ENCODE data around the gene KCNG1. TPM values are rescaled to one million over a fixed set of nuclear protein-coding genes. Genes with fewer than 3 reads are reported as not detected.

The KCNG1 gene
- total RNA-seq, 2 experiments from 2014 or later, result 2.5 to 2.8 TPM

DNA sequence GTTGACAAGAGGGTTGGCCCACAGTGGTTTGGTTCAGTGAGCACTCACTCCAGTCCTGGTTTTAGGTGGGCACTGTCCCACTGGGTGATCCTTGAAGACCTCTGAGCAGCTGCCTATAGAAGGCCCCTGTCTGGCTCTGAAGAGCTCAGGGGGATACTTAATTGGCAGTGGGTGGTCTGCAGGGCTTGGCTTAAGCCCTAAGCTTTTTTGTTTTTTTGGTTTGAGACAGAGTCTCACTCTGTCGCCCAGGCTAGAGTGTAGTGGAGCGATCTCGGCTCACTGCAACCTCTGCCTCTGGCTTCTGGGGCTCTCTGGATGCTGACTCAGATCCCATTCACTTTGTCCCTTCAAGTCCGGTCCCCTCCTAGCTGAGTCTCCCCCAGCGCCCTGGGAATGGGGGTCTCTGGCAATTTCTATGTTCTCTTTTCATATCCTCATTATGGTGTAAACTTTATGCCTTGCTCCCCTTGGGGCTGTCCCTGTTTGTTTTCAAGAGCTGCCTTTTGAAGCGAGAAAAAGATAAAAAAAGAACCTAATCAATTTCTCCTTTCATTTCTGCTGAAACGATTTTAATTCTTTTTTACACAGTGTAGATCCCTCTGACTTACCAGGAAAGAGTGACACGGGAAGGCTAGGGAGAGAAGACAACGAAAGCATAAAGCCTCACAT, 12.2 kb upstream of the KCNG1 start:
- H3K9me3 Mint-ChIP-seq (ENCODE audit: low read depth), result peaks cover 5% of the 10 kb centered on the region
- no peak overlapping the region for H3K27ac Mint-ChIP-seq
- no peak overlapping the region for H3K4me3 Mint-ChIP-seq
- ATAC-seq, result no peak
- no peak for DNase-seq
- peaks cover 42% of the 10 kb centered on the region for H3K27me3 Mint-ChIP-seq
- CTCF ChIA-PET, result interaction anchor here (0.6 to 1.3 kb wide), 3 partner anchors 20 to 291 kb away, joined by 3 to 4 read pairs (median 4); no protein-coding TSS in a partner anchor
- peaks cover 7% of the 10 kb centered on the region for H3K4me1 Mint-ChIP-seq
- POLR2A ChIA-PET, result no interaction called here
- intact Hi-C loops (cut with DNase I, micrococcal nuclease), result no loop called here
- H3K36me3 Mint-ChIP-seq (ENCODE audit: low read depth), result no peaks in the 10 kb centered on the region

DNA sequence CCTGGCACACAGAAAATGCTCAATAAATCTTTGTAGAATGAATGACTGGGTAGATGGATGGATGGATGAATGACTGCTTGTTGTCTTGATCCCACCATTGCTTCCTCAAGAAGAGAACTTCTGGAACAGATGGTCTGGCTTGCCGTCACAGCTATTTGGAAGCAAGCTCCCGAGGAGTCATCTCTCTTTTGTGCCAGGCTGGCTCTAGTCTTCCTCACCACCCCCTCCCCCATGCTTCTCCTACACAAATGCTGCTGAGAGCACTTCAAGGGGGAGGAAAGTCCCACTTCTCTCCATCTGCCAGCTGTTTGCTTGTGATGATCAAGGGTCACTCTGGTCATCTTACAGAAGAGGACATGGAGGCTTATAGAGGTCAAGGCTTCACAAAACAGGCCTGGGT, 11.6 kb upstream of the KCNG1 start:
- Mint-ChIP-seq H3K27me3 (peaks cover 49% of the 10 kb centered on the region), H3K4me3 (no peak overlapping the region), H3K36me3 (ENCODE audit: low read depth) (no peaks in the 10 kb centered on the region), H3K4me1 (peaks cover 7% of the 10 kb centered on the region), H3K27ac (no peak overlapping the region), H3K9me3 (ENCODE audit: low read depth) (peaks cover 5% of the 10 kb centered on the region)
- POLR2A ChIA-PET, result no interaction called here
- CTCF ChIA-PET, result interaction anchor here (0.6 to 1.3 kb wide), 4 partner anchors 11 to 291 kb away, joined by 3 to 4 read pairs (median 3); no protein-coding TSS in a partner anchor
- DNase-seq, result no peak
- ATAC-seq, result no peak
- intact Hi-C loops (cut with DNase I, micrococcal nuclease), result no loop called here

DNA sequence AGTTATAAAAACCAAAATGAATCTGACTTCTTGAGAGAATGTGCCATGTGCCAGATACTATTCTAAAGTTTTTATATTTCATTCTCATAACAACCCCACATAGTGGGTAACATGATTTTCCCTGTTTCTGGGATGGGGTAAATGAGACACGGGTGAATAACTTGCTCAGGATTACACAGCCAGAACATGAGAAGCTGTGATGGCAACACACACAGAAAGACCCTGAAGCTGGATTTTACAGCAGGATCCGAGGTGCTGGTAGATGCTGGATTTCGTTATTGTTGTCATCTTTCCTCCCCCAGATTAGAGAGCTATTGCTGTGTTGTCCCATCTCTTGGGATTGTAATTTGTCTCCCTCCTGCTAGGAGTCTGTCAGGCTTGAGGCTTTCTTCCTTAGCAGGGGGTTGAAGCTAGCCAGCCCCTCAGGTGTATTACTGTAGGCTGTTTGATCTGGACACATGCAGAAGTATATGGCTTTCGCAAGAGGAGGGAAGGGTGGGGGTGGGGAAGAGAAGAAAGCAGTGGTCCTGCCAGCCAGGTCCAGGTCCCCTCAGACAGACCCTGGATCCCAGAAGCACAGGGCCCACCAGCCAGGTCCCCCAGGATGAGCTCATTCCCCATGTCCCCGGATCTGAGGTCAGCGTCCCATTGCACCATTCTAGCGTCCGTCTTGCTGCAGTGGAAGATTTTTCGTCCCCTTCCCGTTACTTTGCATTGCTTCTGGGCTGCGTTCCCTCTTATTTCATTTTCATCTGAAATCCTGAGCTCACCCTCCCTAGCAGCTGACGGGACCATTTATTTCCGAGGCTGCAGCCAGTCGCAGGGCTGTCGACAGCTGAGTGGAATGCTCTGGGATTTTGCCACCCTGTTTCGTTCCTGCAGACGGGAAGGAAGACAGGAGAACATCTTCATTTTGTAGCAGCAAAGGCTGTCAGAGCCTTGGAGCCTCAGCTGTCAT, 7.3 kb upstream of the KCNG1 start:
- ATAC-seq (no peak), DNase-seq (no peak)
- H3K36me3 Mint-ChIP-seq (ENCODE audit: low read depth), result no peaks in the 10 kb centered on the region
- POLR2A ChIA-PET, result no interaction called here
- peaks cover 64% of the 10 kb centered on the region for H3K27me3 Mint-ChIP-seq
- no peak overlapping the region for H3K27ac Mint-ChIP-seq
- CTCF ChIA-PET, result interaction anchor here (0.8 to 1.2 kb wide), 5 partner anchors 12 to 281 kb away, joined by 3 to 7 read pairs (median 3); no protein-coding TSS in a partner anchor
- peaks cover 5% of the 10 kb centered on the region for H3K9me3 Mint-ChIP-seq (ENCODE audit: low read depth)
- peaks cover 7% of the 10 kb centered on the region for H3K4me1 Mint-ChIP-seq
- no peak overlapping the region for H3K4me3 Mint-ChIP-seq
- intact Hi-C loops (cut with DNase I, micrococcal nuclease), result no loop called here

DNA sequence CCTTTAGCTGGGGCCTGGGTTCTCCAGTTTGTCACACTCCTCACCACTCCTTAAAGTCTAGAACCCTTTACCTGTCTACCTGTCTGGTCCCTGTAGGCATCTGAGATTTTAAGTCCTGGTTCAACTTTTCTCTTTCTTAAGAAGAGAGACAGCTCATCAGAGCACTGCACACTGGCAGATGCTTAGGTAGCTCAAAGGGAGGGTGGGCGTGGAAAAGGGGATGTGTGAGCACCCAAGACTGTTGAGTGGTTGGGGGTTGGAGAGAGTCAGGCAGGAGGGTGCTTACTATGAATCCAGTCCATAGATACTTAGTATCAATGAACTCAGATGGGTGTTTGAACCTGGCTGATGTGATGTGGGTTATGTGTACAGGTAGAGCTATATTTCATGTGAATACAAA, 6.6 kb upstream of the KCNG1 start:
- ChIA-PET POLR2A (no interaction called here), CTCF (interaction anchor here (0.8 to 1.2 kb wide), 4 partner anchors 13 to 42 kb away, joined by 3 to 7 read pairs (median 3); no protein-coding TSS in a partner anchor)
- H3K9me3 Mint-ChIP-seq (ENCODE audit: low read depth), result peaks cover 5% of the 10 kb centered on the region
- peaks cover 66% of the 10 kb centered on the region for H3K27me3 Mint-ChIP-seq
- intact Hi-C loops (cut with DNase I, micrococcal nuclease), result no loop called here
- ATAC-seq (no peak), DNase-seq (no peak)
- H3K36me3 Mint-ChIP-seq (ENCODE audit: low read depth), result no peaks in the 10 kb centered on the region
- no peak overlapping the region for H3K4me3 Mint-ChIP-seq
- no peak overlapping the region for H3K27ac Mint-ChIP-seq
- H3K4me1 Mint-ChIP-seq, result peaks cover 7% of the 10 kb centered on the region

DNA sequence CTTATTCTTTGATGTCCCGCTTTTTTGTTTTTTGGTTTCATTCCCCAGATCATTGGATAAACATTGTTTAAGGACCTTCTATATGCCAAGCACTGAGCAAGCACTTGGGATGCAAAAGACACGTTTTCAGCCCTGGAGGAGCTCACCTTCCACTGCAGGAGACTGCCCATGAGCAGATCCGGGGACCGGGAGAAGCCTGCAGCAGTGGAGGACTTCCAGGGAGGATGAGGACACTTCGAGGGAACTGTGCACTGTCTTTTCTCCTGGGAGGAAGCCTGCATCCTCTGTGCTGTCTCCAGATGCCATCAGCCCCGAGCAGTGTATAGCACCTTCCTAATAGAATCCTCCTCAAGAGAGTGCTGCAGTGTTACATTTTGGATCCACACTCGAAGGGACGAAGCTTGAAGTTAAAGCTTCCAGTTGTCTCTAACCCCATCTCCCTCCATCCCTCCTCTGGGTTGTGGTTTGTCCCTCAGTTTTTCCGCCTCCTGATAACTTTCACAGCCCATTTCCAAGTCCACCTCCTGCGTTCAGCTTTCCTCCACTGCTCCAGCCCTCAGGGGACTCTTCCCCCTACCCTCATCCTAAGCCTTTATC, 5.8 kb upstream of the KCNG1 start:
- Mint-ChIP-seq H3K36me3 (ENCODE audit: low read depth) (no peaks in the 10 kb centered on the region), H3K27me3 (peaks cover 72% of the 10 kb centered on the region), H3K4me3 (no peak overlapping the region), H3K27ac (no peak overlapping the region), H3K4me1 (peaks cover 6% of the 10 kb centered on the region), H3K9me3 (ENCODE audit: low read depth) (peaks cover 5% of the 10 kb centered on the region)
- POLR2A ChIA-PET, result no interaction called here
- CTCF ChIA-PET, result interaction anchor here (1.1 to 1.2 kb wide), 2 partner anchors 14 to 36 kb away, joined by 3 to 7 read pairs; no protein-coding TSS in a partner anchor
- ATAC-seq (no peak), DNase-seq (no peak)
- intact Hi-C loops (cut with DNase I, micrococcal nuclease), result no loop called here

DNA sequence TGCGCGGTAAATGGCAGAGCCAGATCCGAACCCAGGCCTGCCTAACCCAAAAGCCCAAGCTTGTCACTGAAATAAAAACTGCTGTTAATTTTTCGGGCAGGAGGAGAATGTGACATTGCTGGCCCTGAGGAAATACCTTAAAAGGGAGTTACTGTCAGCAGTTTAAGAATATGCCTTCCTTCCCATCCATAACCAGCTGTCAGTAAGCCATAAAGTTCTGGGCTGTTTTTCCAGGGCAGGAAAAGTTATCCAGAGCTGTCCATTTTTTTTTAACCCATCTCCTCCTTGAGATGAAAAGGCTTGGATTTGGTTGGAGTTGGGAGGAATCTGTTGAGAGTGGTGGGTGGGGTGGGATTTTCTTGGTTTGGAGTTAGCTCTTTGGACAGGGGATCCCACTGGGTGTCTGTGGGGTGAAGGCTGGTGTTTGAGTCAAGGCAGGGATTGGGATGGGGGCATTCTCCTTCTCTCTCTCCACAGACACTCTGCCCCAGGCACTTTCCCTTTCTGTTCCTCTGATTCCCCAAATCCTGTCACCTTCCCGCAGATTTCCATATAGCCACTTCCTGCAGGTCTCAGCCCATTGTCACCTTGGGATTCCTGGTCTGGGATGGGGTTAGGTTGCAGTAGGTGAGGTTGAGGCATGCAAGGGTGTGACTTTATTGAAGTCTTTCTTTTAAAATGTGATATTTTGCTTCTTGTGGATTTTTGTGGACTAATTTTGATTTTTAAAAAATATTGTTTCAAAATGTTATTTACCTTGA, 4.3 kb upstream of the KCNG1 start:
- no peak for DNase-seq
- peaks cover 6% of the 10 kb centered on the region for H3K4me1 Mint-ChIP-seq
- no peak for ATAC-seq
- H3K9me3 Mint-ChIP-seq (ENCODE audit: low read depth), result peaks cover 5% of the 10 kb centered on the region
- H3K27me3 Mint-ChIP-seq, result peaks cover 68% of the 10 kb centered on the region
- intact Hi-C loops (cut with DNase I, micrococcal nuclease), result no loop called here
- POLR2A ChIA-PET, result no interaction called here
- no peak overlapping the region for H3K4me3 Mint-ChIP-seq
- no peaks in the 10 kb centered on the region for H3K36me3 Mint-ChIP-seq (ENCODE audit: low read depth)
- CTCF ChIA-PET, result interaction anchor here (0.7 to 1.4 kb wide), 2 partner anchors 10 to 12 kb away, joined by 3 to 4 read pairs; no protein-coding TSS in a partner anchor
- H3K27ac Mint-ChIP-seq, result no peak overlapping the region

DNA sequence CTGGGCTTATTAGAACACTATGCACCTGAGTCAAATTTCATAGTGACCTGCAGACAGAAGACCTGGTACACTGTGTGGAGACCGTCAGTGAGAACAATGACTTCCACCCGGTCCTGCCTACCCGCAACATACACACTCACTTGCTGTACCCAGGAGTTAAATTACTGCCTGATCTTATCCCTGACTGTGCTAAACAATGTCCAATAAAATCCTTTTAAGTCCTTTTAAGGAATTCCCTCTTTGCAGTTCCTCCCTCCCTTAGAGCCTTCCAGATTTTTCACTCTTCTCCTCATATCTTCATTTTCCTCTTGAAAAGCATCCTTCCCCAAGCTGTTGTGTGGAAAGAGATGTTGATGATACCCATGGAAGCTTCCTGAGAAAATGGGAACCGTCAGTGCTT, 3.4 kb upstream of the KCNG1 start:
- H3K27ac Mint-ChIP-seq, result no peak overlapping the region
- ChIA-PET POLR2A (no interaction called here), CTCF (no interaction called here)
- H3K9me3 Mint-ChIP-seq (ENCODE audit: low read depth), result no peaks in the 10 kb centered on the region
- peaks cover 11% of the 10 kb centered on the region for H3K4me1 Mint-ChIP-seq
- H3K27me3 Mint-ChIP-seq, result peaks cover 68% of the 10 kb centered on the region
- no peak overlapping the region for H3K4me3 Mint-ChIP-seq
- no peak for ATAC-seq
- intact Hi-C loops (cut with DNase I, micrococcal nuclease), result no loop called here
- no peaks in the 10 kb centered on the region for H3K36me3 Mint-ChIP-seq (ENCODE audit: low read depth)
- no peak for DNase-seq

GRCh38 chr20:51024761-51025160, 1.9 kb upstream of the KCNG1 start:
- ChIA-PET POLR2A (no interaction called here), CTCF (interaction anchor here (1.2 kb wide), 1 partner anchor 32 kb away, joined by 4 read pairs; no protein-coding TSS in a partner anchor)
- Mint-ChIP-seq H3K4me1 (peaks cover 11% of the 10 kb centered on the region), H3K9me3 (ENCODE audit: low read depth) (no peaks in the 10 kb centered on the region), H3K4me3 (no peak overlapping the region), H3K27me3 (peaks cover 64% of the 10 kb centered on the region), H3K27ac (no peak overlapping the region), H3K36me3 (ENCODE audit: low read depth) (no peaks in the 10 kb centered on the region)
- intact Hi-C loops (cut with DNase I, micrococcal nuclease), result no loop called here
- no peak for ATAC-seq
- DNase-seq, result no peak

- no peaks in the 10 kb centered on the region for H3K9me3 Mint-ChIP-seq (ENCODE audit: low read depth)
- H3K27ac Mint-ChIP-seq, result no peak overlapping the region
- peak overlapping the region; percentile 6 for H3K4me3 Mint-ChIP-seq
- H3K27me3 Mint-ChIP-seq, result peaks cover 53% of the 10 kb centered on the region
- peaks cover 11% of the 10 kb centered on the region for H3K4me1 Mint-ChIP-seq
- ATAC-seq, result no peak
- ChIA-PET POLR2A (no interaction called here), CTCF (no interaction called here)
- no peaks in the 10 kb centered on the region for H3K36me3 Mint-ChIP-seq (ENCODE audit: low read depth)
- intact Hi-C loops (cut with DNase I, micrococcal nuclease), result loop anchor here in 1 of 2 experiments (2.0 kb wide), 1 partner anchor 31 kb away; no protein-coding TSS in a partner anchor
- no peak for DNase-seq
Measured at GRCh38 chr20:51023617-51024155, 779 bp upstream of the KCNG1 start.

DNA sequence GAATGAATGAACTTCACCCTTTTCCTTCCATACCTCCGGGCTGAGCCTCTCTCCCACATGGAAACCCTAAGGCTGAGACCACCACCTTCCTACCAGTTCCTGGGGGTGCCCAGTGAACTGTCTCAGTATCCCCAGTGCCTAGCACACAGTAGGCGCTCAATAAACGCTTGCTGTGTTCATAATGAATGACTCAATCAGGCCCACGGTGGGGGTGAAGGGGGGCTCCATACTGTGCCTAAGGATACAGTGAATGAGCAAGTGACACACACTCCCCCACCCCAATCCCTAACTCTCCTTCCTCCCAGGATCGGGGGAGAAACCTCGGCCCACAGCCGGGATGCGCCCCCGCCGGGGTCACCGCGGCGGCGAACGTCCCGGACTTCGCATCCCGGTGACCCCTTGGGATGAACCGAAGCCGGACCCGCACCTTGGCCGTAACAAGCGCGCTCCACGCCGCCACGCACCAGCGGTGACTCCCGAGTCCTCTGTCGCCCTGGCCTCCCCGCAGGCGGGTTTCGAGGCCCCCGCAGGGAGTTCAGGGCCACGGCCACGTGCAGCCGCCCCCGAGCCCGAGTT, 592 bp downstream of the KCNG1 start:
- ChIA-PET POLR2A (no interaction called here), CTCF (no interaction called here)
- no peak overlapping the region for H3K27ac Mint-ChIP-seq
- intact Hi-C loops (cut with DNase I, micrococcal nuclease), result loop anchor here in 1 of 2 experiments (2.0 kb wide), 1 partner anchor 30 kb away; no protein-coding TSS in a partner anchor
- ATAC-seq, result no peak
- H3K9me3 Mint-ChIP-seq (ENCODE audit: low read depth), result no peaks in the 10 kb centered on the region
- H3K4me3 Mint-ChIP-seq, result peak overlapping the region; percentile 61
- H3K27me3 Mint-ChIP-seq, result peaks cover 49% of the 10 kb centered on the region
- H3K36me3 Mint-ChIP-seq (ENCODE audit: low read depth), result no peaks in the 10 kb centered on the region
- no peak for DNase-seq
- peaks cover 12% of the 10 kb centered on the region for H3K4me1 Mint-ChIP-seq

Data from activated CD4-positive, alpha-beta T cell treated with anti-CD3 and anti-CD28 coated beads for 36 hours (primary cell).